Activated CD8-positive, alpha-beta T cell treated with anti-CD3 and anti-CD28 coated beads for 36 hours (primary cell): ENCODE data around the gene PRAMEF33. TPM values are rescaled to one million over a fixed set of nuclear protein-coding genes. Genes with fewer than 3 reads are reported as not detected.
"Not testable (repeated sequence)": the region's sequence is repeated elsewhere in the genome, so short reads cannot be mapped to it uniquely, and the experiment has no call there.

Experiments
- ATAC-seq: fragments of 200-7000 bp; cut with Tn5 transposase; one replicate; pipeline ENCODE4 v1.10.0; 2021; ENCODE audit warnings: mild to moderate bottlenecking, moderate library complexity
- CTCF ChIA-PET: fragments of 350-600 bp; sonication (Branson Sonifier 250); formaldehyde crosslinking; loops from one replicate; lab custom pipeline; 2021; ENCODE audit warnings: antibody characterized with exemption; lab: Charles Lee
- POLR2A ChIA-PET: fragments of 350-600 bp; sonication (Branson Sonifier 250); formaldehyde crosslinking; loops from one replicate; lab custom pipeline; 2021; ENCODE audit warnings: antibody characterized with exemption; lab: Charles Lee
- DNase-seq: peaks from one replicate; pipeline ENCODE4 v3.0.0-alpha.2; 2020
- H3K27ac Mint-ChIP-seq: one replicate; pipeline ENCODE4 v1.8.0; 2021; ENCODE audit warnings: mild to moderate bottlenecking, mixed read lengths
- H3K27me3 Mint-ChIP-seq: one replicate; pipeline ENCODE4 v1.8.0; 2021; ENCODE audit warnings: mixed read lengths
- H3K36me3 Mint-ChIP-seq: one replicate; pipeline ENCODE4 v1.8.0; 2021; ENCODE audit warnings: low read depth, mixed read lengths
- H3K4me1 Mint-ChIP-seq: one replicate; pipeline ENCODE4 v1.8.0; 2021; ENCODE audit warnings: low read depth, mixed read lengths
- H3K4me3 Mint-ChIP-seq: one replicate; pipeline ENCODE4 v1.8.0; 2021; ENCODE audit warnings: mild to moderate bottlenecking, moderate library complexity, mixed read lengths
- H3K9me3 Mint-ChIP-seq: one replicate; pipeline ENCODE4 v1.8.0; 2021; ENCODE audit warnings: mixed read lengths
- intact Hi-C: fragments of 100-400 bp; cut with micrococcal nuclease; formaldehyde crosslinking; loops from one replicate; pipeline ENCODE4 v1.10.0; 2022
- total RNA-seq, 2 experiments: library from RNA; stranded (reverse); gene quantifications; one replicate each; pipeline ENCODE4 v1.2.3, GENCODE V29; 2021

Gene PRAMEF33, protein sequence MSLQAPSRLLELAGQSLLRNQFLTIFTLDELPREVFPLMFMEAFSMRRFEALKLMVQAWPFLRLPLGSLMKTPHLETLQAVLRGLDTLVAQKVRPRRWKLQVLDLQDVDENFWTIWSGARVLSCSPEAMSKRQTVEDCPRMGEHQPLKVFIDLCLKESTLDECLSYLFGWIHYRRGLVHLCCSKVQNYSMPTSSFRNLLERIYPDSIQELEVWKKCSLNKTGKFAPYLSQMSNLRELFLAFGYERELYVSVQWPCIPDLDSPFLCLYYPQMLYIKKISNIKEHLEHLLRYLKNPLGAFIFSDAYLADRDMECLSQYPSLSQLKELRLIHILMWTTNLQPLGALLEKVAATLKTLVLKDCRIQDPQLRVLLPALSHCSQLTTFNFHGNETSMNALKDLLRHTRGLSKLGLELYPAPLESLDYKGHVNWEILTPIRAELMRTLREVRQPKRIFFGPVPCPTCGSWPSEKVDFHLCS
- total RNA-seq, result not detected

GRCh38 chr1:13303239-13303638, at the start of gene PRAMEF33:
Gene PRAMEF33, plus strand, starts transcription at chr1:13303539. Its CDS starts 2,416 bp downstream, at chr1:13305955.
- CTCF ChIA-PET, ATAC-seq, H3K4me1 Mint-ChIP-seq, H3K4me3 Mint-ChIP-seq, POLR2A ChIA-PET, H3K9me3 Mint-ChIP-seq, H3K27ac Mint-ChIP-seq, H3K27me3 Mint-ChIP-seq, intact Hi-C loops, DNase-seq, H3K36me3 Mint-ChIP-seq: not testable (repeated sequence)

- ATAC-seq, H3K27ac Mint-ChIP-seq, intact Hi-C loops, H3K4me1 Mint-ChIP-seq, H3K27me3 Mint-ChIP-seq, POLR2A ChIA-PET, H3K9me3 Mint-ChIP-seq, H3K36me3 Mint-ChIP-seq, CTCF ChIA-PET, DNase-seq, H3K4me3 Mint-ChIP-seq: not testable (repeated sequence)
Observed at GRCh38 chr1:13253898-13254297, 49.4 kb upstream of the PRAMEF33 start, which contains the start of gene PRAMEF5. Gene PRAMEF5, plus strand, starts transcription at chr1:13254198. Its CDS starts 5,071 bp downstream, at chr1:13259269.

GRCh38 chr1:13265124-13265523, 38.2 kb upstream of the PRAMEF33 start:
- H3K27me3 Mint-ChIP-seq, H3K9me3 Mint-ChIP-seq, H3K27ac Mint-ChIP-seq, H3K4me1 Mint-ChIP-seq, H3K36me3 Mint-ChIP-seq, intact Hi-C loops, DNase-seq, H3K4me3 Mint-ChIP-seq, CTCF ChIA-PET, POLR2A ChIA-PET: not testable (repeated sequence)
- ATAC-seq, result peak; percentile 39

- intact Hi-C loops, result not testable (repeated sequence)
Observed at GRCh38 chr1:13277016-13277415, 26.3 kb upstream of the PRAMEF33 start.

DNA sequence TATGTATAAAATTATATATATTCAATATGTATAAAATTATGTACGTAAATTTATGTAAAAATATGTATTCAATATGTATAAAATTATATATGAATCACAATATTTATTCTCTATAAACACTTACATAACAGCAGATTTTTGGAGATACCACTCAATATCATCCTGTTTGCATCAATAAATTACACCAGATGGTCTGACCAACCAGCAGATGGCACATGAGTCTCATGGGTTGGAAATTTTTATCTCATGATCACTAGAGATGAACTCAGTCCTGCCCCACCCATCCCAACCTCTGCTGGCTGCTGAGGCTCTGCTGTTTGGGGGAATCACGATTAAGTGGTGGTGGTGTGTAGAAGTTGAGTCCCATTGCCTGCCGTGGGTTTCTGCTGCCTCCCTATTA, 23.7 kb upstream of the PRAMEF33 start:
- CTCF ChIA-PET, result not testable (repeated sequence)

More at GRCh38 chr1:13277016-13277415, 26.3 kb upstream of the PRAMEF33 start:
- ATAC-seq, H3K27ac Mint-ChIP-seq, DNase-seq, H3K36me3 Mint-ChIP-seq, H3K27me3 Mint-ChIP-seq, H3K4me1 Mint-ChIP-seq, H3K9me3 Mint-ChIP-seq, CTCF ChIA-PET, POLR2A ChIA-PET, H3K4me3 Mint-ChIP-seq: not testable (repeated sequence)

DNA sequence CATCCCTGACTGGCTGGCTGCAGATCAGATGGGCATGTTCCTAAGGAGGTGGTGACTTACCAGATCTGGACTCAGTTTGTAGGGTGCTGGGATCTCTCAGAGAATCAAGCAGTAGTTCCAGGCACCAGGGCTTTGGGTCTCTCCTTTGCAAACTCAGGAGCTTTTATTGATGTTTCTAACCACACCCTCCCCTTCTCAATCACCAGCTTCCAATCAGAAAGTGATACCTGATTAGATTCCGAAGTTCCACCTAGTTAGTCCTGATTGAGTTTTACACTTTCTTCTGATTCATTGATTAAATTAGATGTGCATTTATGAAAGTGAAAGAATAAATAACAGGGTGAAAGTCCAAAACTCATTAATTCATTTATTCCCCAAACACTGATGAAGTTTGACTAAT, 18.3 kb upstream of the PRAMEF33 start, which contains the start of gene PRAMEF8:
TSS of gene PRAMEF8 (minus strand) at position 101 of the 400 bp plus-strand sequence. CDS start 1,046 bp downstream, outside the sequence.
- H3K4me3 Mint-ChIP-seq, POLR2A ChIA-PET, H3K27ac Mint-ChIP-seq, H3K4me1 Mint-ChIP-seq, H3K27me3 Mint-ChIP-seq, CTCF ChIA-PET, H3K36me3 Mint-ChIP-seq, intact Hi-C loops, H3K9me3 Mint-ChIP-seq, DNase-seq, ATAC-seq: not testable (repeated sequence)

More for the DNA sequence above, 23.7 kb upstream of the PRAMEF33 start:
- H3K4me1 Mint-ChIP-seq, H3K36me3 Mint-ChIP-seq, DNase-seq, H3K27me3 Mint-ChIP-seq, intact Hi-C loops, H3K4me3 Mint-ChIP-seq, ATAC-seq, H3K27ac Mint-ChIP-seq, H3K9me3 Mint-ChIP-seq, POLR2A ChIA-PET: not testable (repeated sequence)

DNA sequence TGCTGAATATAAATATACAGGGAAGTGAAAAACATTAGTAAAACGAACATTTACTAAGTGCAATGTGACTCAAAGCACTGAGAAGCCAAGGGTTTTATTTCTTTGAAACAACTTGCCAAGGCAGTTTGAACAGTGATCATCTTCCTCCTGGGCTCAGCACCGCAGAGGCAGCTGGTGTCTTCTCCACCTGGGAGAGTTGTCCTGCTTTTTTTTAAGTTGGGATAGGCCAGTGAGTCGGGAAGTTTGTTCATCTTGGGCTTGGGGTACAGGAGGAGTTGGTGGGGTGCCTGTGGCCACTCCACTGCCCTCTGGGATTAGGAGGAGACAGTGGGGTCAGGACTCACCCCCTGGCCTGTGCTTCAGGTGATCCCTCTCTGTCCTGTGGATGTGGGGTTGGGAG, 14.3 kb upstream of the PRAMEF33 start:
- intact Hi-C loops, H3K4me1 Mint-ChIP-seq, H3K27me3 Mint-ChIP-seq, H3K9me3 Mint-ChIP-seq, ATAC-seq, POLR2A ChIA-PET, H3K4me3 Mint-ChIP-seq, DNase-seq, H3K36me3 Mint-ChIP-seq, CTCF ChIA-PET, H3K27ac Mint-ChIP-seq: not testable (repeated sequence)

DNA sequence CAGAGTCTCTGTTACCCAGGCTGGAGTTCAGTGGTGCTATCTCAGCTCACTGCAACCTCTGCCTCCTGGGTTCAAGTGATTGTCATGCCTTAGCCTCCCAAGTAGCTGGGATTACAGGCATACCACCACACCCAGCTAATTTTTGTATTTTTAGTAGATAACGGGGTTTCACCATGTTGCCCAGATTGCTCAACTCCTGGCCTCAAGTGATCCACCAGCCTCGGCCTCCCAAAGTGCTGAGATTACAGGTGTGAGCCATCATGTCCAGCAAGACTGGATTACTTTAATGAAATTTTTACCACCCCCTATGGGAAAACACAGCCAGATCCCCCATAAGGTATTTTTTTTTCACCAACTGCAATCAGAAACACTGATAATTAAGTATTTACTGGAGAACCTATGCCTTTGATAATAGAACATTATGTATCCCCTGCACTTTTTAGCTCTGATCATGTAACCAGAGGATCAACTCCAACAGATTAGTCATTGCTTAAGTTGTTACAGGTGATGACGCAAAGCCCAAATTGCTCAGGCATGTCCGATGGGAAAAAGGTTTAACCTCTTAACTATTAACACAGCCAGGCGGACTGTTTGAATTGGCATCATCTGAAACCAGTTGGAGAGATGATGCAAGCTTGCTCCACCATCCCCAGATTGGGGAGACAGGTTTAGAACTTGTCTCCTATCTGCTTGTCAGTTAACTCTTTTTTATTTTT, 6.0 kb upstream of the PRAMEF33 start:
- H3K36me3 Mint-ChIP-seq, H3K9me3 Mint-ChIP-seq, POLR2A ChIA-PET, H3K4me3 Mint-ChIP-seq, DNase-seq, intact Hi-C loops, ATAC-seq, H3K27me3 Mint-ChIP-seq, CTCF ChIA-PET, H3K4me1 Mint-ChIP-seq, H3K27ac Mint-ChIP-seq: not testable (repeated sequence)

DNA sequence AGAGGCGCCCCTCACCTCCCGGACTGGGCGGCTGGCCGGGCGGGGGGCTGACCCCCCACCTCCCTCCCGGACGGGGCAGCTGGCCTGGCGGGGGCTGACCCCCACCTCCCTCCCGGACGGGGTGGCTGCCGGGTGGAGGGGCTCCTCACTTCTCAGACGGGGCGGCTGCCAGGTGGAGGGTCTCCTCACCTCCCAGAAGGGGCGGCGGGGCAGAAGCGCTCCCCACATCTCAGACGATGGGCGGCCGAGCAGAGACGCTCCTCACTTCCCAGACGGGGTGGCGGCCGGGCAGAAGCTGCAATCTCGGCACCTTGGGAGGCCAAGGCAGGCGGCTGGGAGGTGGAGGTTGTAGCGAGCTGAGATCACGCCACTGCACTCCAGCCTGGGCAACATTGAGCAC, 4.6 kb upstream of the PRAMEF33 start:
- H3K4me1 Mint-ChIP-seq, ATAC-seq, H3K4me3 Mint-ChIP-seq, H3K27ac Mint-ChIP-seq, H3K9me3 Mint-ChIP-seq, CTCF ChIA-PET, intact Hi-C loops, H3K27me3 Mint-ChIP-seq, H3K36me3 Mint-ChIP-seq, DNase-seq, POLR2A ChIA-PET: not testable (repeated sequence)

- POLR2A ChIA-PET, intact Hi-C loops, H3K9me3 Mint-ChIP-seq, H3K27ac Mint-ChIP-seq, H3K36me3 Mint-ChIP-seq, H3K4me3 Mint-ChIP-seq, CTCF ChIA-PET, H3K27me3 Mint-ChIP-seq, ATAC-seq, H3K4me1 Mint-ChIP-seq, DNase-seq: not testable (repeated sequence)
Observed at GRCh38 chr1:13302197-13302596, 1.1 kb upstream of the PRAMEF33 start.

GRCh38 chr1:13315281-13315680, 11.9 kb downstream of the PRAMEF33 start, which contains the start of gene PRAMEF15:
Gene PRAMEF15, plus strand, starts transcription at chr1:13315581. Its CDS starts 2,827 bp downstream, at chr1:13318408.
- CTCF ChIA-PET, intact Hi-C loops, H3K27me3 Mint-ChIP-seq, ATAC-seq, H3K4me1 Mint-ChIP-seq, POLR2A ChIA-PET, H3K27ac Mint-ChIP-seq, H3K36me3 Mint-ChIP-seq, H3K4me3 Mint-ChIP-seq, H3K9me3 Mint-ChIP-seq, DNase-seq: not testable (repeated sequence)
